HG03060 (cell line): ENCODE results near the gene SS18.

Experiments
- ATAC-seq: cut with Tn5 transposase; IDR thresholded peaks from one replicate; pipeline ENCODE4 v1.9.1; 2021; ENCODE audit warnings: low read depth, moderate number of reproducible peaks; ENCODE audit not compliant: unreplicated experiment

Gene SS18

GRCh38 chr18:26073758-26074157, 16.7 kb downstream of the SS18 start:
- no peak for ATAC-seq

- ATAC-seq: no peak
Observed at GRCh38 chr18:26071725-26072124, 18.7 kb downstream of the SS18 start.

GRCh38 chr18:26071020-26071419, 19.4 kb downstream of the SS18 start:
- ATAC-seq: no peak

GRCh38 chr18:26059357-26059756, 31.1 kb downstream of the SS18 start:
- ATAC-seq: no peak

- ATAC-seq: no peak
Observed at GRCh38 chr18:26057344-26057773, 33.1 kb downstream of the SS18 start.

GRCh38 chr18:26056291-26056690, 34.1 kb downstream of the SS18 start:
- ATAC-seq: no peak

- ATAC-seq: no peak
Observed at GRCh38 chr18:26052505-26052904, 37.9 kb downstream of the SS18 start.

- no peak for ATAC-seq
Observed at GRCh38 chr18:26051843-26052242, 38.6 kb downstream of the SS18 start.

GRCh38 chr18:26046419-26047077, 43.9 kb downstream of the SS18 start:
- no peak for ATAC-seq

GRCh38 chr18:26044807-26045206, 45.6 kb downstream of the SS18 start:
- ATAC-seq: no peak

- no peak for ATAC-seq
Observed at GRCh38 chr18:26040051-26040656, 50.3 kb downstream of the SS18 start.

GRCh38 chr18:26039203-26039602, 51.2 kb downstream of the SS18 start:
- no peak for ATAC-seq

- ATAC-seq: no peak
Observed at GRCh38 chr18:26036635-26037034, 53.8 kb downstream of the SS18 start.

- no peak for ATAC-seq
Observed at GRCh38 chr18:26034850-26035497, 55.4 kb downstream of the SS18 start.

- no peak for ATAC-seq
Observed at GRCh38 chr18:26022585-26022984, 67.8 kb downstream of the SS18 start.

GRCh38 chr18:26021061-26021754, 69.2 kb downstream of the SS18 start:
- no peak for ATAC-seq

GRCh38 chr18:26017929-26018328, 72.5 kb downstream of the SS18 start:
- ATAC-seq: no peak

- ATAC-seq: no peak
Observed at GRCh38 chr18:26014462-26014861, 76.0 kb downstream of the SS18 start.

GRCh38 chr18:26008619-26009018, 81.8 kb downstream of the SS18 start:
- no peak for ATAC-seq

GRCh38 chr18:26008096-26008495, 82.3 kb downstream of the SS18 start:
- no peak for ATAC-seq

GRCh38 chr18:26005950-26006349, 84.5 kb downstream of the SS18 start:
- ATAC-seq: no peak
